Neural progenitor cell (in vitro differentiated cells): ENCODE measurements around the gene TLDC2. TPM values are rescaled to one million over a fixed set of nuclear protein-coding genes. Genes with fewer than 3 reads are reported as not detected.
A peak's percentile ranks its signal among the peaks of the same experiment; 100 is the strongest.
"Not testable (repeated sequence)": the region's sequence is repeated elsewhere in the genome, so short reads cannot be mapped to it uniquely, and the experiment has no call there.

ENCODE experiments used
- DNase-seq: peaks from one replicate; pipeline ENCODE4 v3.0.0-alpha.2; 2016; ENCODE audit warnings: low spot score
- H2AFZ ChIP-seq: fragments of 200-600 bp; sonication (generic); replicated peaks from 2 replicates; pipeline ENCODE4 v1.6.1; 2016; ENCODE audit warnings: antibody characterized with exemption
- H3F3A ChIP-seq: fragments of 200-600 bp; sonication (generic); 2 replicates; pipeline ENCODE4 v1.6.1; 2016; ENCODE audit warnings: antibody characterized with exemption, low read depth
- H3K27ac ChIP-seq: fragments of 200-600 bp; sonication (generic); 2 replicates; pipeline ENCODE4 v1.5.1; 2016; ENCODE audit warnings: mild to moderate bottlenecking
- H3K27me3 ChIP-seq: fragments of 200-600 bp; sonication (generic); 2 replicates; pipeline ENCODE4 v1.6.1; 2016; ENCODE audit warnings: mild to moderate bottlenecking, moderate library complexity
- H3K36me3 ChIP-seq: fragments of 200-600 bp; sonication (generic); 2 replicates; pipeline ENCODE4 v1.5.1; 2016
- H3K4me1 ChIP-seq: fragments of 200-600 bp; sonication (generic); 2 replicates; pipeline ENCODE4 v1.6.1; 2016; ENCODE audit warnings: mixed run types
- H3K4me2 ChIP-seq: fragments of 200-600 bp; sonication (generic); 2 replicates; pipeline ENCODE4 v1.6.1; 2016
- H3K4me3 ChIP-seq: fragments of 200-600 bp; sonication (generic); 2 replicates; pipeline ENCODE4 v1.5.1; 2016
- H3K79me2 ChIP-seq: fragments of 200-600 bp; sonication (generic); 2 replicates; pipeline ENCODE4 v1.6.1; 2016; ENCODE audit warnings: low read depth
- H3K9ac ChIP-seq: fragments of 200-600 bp; sonication (generic); 2 replicates; pipeline ENCODE4 v1.6.1; 2016
- H3K9me3 ChIP-seq: fragments of 200-600 bp; sonication (generic); 2 replicates; pipeline ENCODE4 v1.5.1; 2016; ENCODE audit warnings: low read depth
- H4K20me1 ChIP-seq: fragments of 200-600 bp; sonication (generic); 2 replicates; pipeline ENCODE4 v1.6.1; 2016; ENCODE audit warnings: low read depth
- H3K27ac Mint-ChIP-seq: 3 replicates; pipeline ENCODE4 v1.8.0; 2021; ENCODE audit warnings: mixed read lengths
- H3K27me3 Mint-ChIP-seq: 2 replicates; pipeline ENCODE4 v1.8.0; 2022; ENCODE audit warnings: low read depth, mild to moderate bottlenecking, inconsistent platforms, moderate library complexity, mixed read lengths; ENCODE audit not compliant: insufficient read depth
- H3K36me3 Mint-ChIP-seq: 3 replicates; pipeline ENCODE4 v1.8.0; 2021; ENCODE audit warnings: mixed read lengths
- H3K4me1 Mint-ChIP-seq: 3 replicates; pipeline ENCODE4 v1.8.0; 2021; ENCODE audit warnings: mixed read lengths
- H3K4me3 Mint-ChIP-seq: 3 replicates; pipeline ENCODE4 v1.8.0; 2021; ENCODE audit warnings: mild to moderate bottlenecking, moderate library complexity, mixed read lengths
- H3K9me3 Mint-ChIP-seq: 3 replicates; pipeline ENCODE4 v1.8.0; 2020; ENCODE audit warnings: mixed read lengths
- CTCF ChIP-seq: fragments of 200-600 bp; sonication (generic); IDR thresholded peaks from 2 replicates; pipeline ENCODE4 v1.5.1; 2017; ENCODE audit warnings: antibody characterized with exemption, mild to moderate bottlenecking
- EZH2 ChIP-seq: fragments of 200-600 bp; sonication (generic); IDR thresholded peaks from 2 replicates; pipeline ENCODE4 v1.6.1; 2017; ENCODE audit warnings: antibody characterized with exemption, mild to moderate bottlenecking, moderate library complexity
- EZH2phosphoT487 ChIP-seq: fragments of 200-600 bp; sonication (generic); IDR thresholded peaks from 2 replicates; pipeline ENCODE4 v1.6.1; 2017; ENCODE audit warnings: antibody characterized with exemption
- total RNA-seq: library from RNA; depleted of rRNA; stranded (reverse); fragments of >200 nt; gene quantifications from 2 replicates; pipeline ENCODE4 v1.2.3, GENCODE V29; 2015; ENCODE audit warnings: low replicate concordance

The TLDC2 gene
- total RNA-seq, 1 donor from 2014 or later = 2.4 TPM

DNA sequence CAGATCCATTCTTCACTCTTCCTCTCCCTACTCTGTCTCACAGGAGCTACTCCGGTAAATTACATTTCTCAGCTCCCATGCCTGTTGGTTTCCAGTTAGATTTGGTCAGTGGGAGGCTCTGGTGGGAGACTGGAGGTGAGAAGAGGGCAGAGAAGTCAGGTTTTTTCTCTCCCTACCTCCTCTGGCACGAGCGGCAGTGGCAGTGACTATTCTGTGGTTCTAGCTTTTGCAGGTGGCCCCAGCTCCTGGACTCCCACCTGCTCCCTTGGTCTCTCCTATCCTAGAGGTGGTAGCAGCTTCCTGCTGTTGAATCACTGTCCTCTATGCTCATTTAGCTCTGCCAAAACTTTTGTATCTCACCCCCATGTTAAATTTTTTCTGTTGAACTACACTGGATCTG lies 17.9 kb downstream of the TLDC2 start:
- Histone ChIP-seq H2AFZ (no peak overlapping the region), H3K4me3 (no peak overlapping the region), H4K20me1 (no peaks in the 10 kb centered on the region), H3K79me2 (no peaks in the 10 kb centered on the region), H3K4me1 (no peaks in the 10 kb centered on the region), H3K4me2 (no peak overlapping the region), H3K27ac (no peak overlapping the region), H3K27me3 (no peaks in the 10 kb centered on the region), H3K9ac (no peak overlapping the region), H3F3A (no peaks in the 10 kb centered on the region), H3K36me3 (peaks cover 4% of the 10 kb centered on the region), H3K9me3 (no peaks in the 10 kb centered on the region)
- Mint-ChIP-seq H3K36me3 (no peaks in the 10 kb centered on the region), H3K4me1 (no peaks in the 10 kb centered on the region), H3K4me3 (no peak overlapping the region), H3K9me3 (no peaks in the 10 kb centered on the region), H3K27ac (no peak overlapping the region), H3K27me3 (peaks cover 8% of the 10 kb centered on the region)
- no peak for DNase-seq
- TF ChIP-seq CTCF (no peak), EZH2 (no peak), EZH2phosphoT487 (no peak)

- H3K9me3 Mint-ChIP-seq = no peaks in the 10 kb centered on the region
- no peak overlapping the region for H3K4me3 Mint-ChIP-seq
- Histone ChIP-seq H3F3A (no peaks in the 10 kb centered on the region), H4K20me1 (no peaks in the 10 kb centered on the region), H2AFZ (no peak overlapping the region), H3K27me3 (no peaks in the 10 kb centered on the region), H3K79me2 (no peaks in the 10 kb centered on the region), H3K4me2 (no peak overlapping the region), H3K9me3 (no peaks in the 10 kb centered on the region), H3K4me1 (no peaks in the 10 kb centered on the region), H3K36me3 (peaks cover 4% of the 10 kb centered on the region), H3K4me3 (no peak overlapping the region), H3K27ac (no peak overlapping the region), H3K9ac (peak overlapping the region; percentile 37)
- DNase-seq = no peak
- H3K4me1 Mint-ChIP-seq = no peaks in the 10 kb centered on the region
- TF ChIP-seq CTCF (no peak), EZH2phosphoT487 (no peak)
- no peak overlapping the region for H3K27ac Mint-ChIP-seq
- H3K36me3 Mint-ChIP-seq = no peaks in the 10 kb centered on the region
- peaks cover 10% of the 10 kb centered on the region for H3K27me3 Mint-ChIP-seq
Observed at GRCh38 chr20:36895036-36895435, 19.1 kb downstream of the TLDC2 start.

GRCh38 chr20:36904690-36905089 lies 28.8 kb downstream of the TLDC2 start:
- no peaks in the 10 kb centered on the region for H3K9me3 ChIP-seq
- Mint-ChIP-seq H3K4me1 (peaks cover 3% of the 10 kb centered on the region), H3K27ac (no peak overlapping the region), H3K4me3 (no peak overlapping the region), H3K36me3 (peaks cover 4% of the 10 kb centered on the region), H3K9me3 (no peaks in the 10 kb centered on the region), H3K27me3 (peaks cover 4% of the 10 kb centered on the region)
- H3F3A ChIP-seq = no peaks in the 10 kb centered on the region
- no peak for DNase-seq
- no peak overlapping the region for H3K9ac ChIP-seq
- H3K27ac ChIP-seq = no peak overlapping the region
- peaks cover 4% of the 10 kb centered on the region for H3K36me3 ChIP-seq
- H3K27me3 ChIP-seq = no peaks in the 10 kb centered on the region
- H3K4me3 ChIP-seq = no peak overlapping the region
- no peak for TF ChIP-seq EZH2
- no peak for TF ChIP-seq CTCF
- no peak for TF ChIP-seq EZH2phosphoT487
- no peaks in the 10 kb centered on the region for H3K79me2 ChIP-seq
- no peaks in the 10 kb centered on the region for H3K4me1 ChIP-seq
- no peak overlapping the region for H2AFZ ChIP-seq
- H3K4me2 ChIP-seq = no peak overlapping the region
- H4K20me1 ChIP-seq = no peaks in the 10 kb centered on the region

GRCh38 chr20:36905566-36905965 lies 29.6 kb downstream of the TLDC2 start:
- not testable (repeated sequence) for H3K27ac Mint-ChIP-seq, H3K36me3 ChIP-seq, H3K36me3 Mint-ChIP-seq, DNase-seq, H3K4me2 ChIP-seq, H3K9ac ChIP-seq, H3K27me3 ChIP-seq, H4K20me1 ChIP-seq, H3K4me1 Mint-ChIP-seq, H3K9me3 ChIP-seq, H3K4me3 Mint-ChIP-seq, H3K9me3 Mint-ChIP-seq, H3K4me3 ChIP-seq, H3K27ac ChIP-seq, H2AFZ ChIP-seq, H3K79me2 ChIP-seq, H3K4me1 ChIP-seq, H3K27me3 Mint-ChIP-seq, H3F3A ChIP-seq

- not testable (repeated sequence) for H3K27ac Mint-ChIP-seq, H3K4me2 ChIP-seq, H3K4me1 Mint-ChIP-seq, H3F3A ChIP-seq, H4K20me1 ChIP-seq, DNase-seq, H3K9ac ChIP-seq, H3K4me3 ChIP-seq, H3K27me3 ChIP-seq, H3K9me3 ChIP-seq, H3K79me2 ChIP-seq, H3K36me3 Mint-ChIP-seq, H3K27me3 Mint-ChIP-seq, H3K4me1 ChIP-seq, H3K9me3 Mint-ChIP-seq, H3K4me3 Mint-ChIP-seq, H3K36me3 ChIP-seq, H3K27ac ChIP-seq, H2AFZ ChIP-seq
Observed at GRCh38 chr20:36906086-36906485, 30.1 kb downstream of the TLDC2 start.
